Spleen (tissue), 11 donors: Measurements from ENCODE around the gene LRRC34. TPM values are rescaled to one million over a fixed set of nuclear protein-coding genes. Genes with fewer than 3 reads are reported as not detected.

Experiments used
- DNase-seq: peaks from one replicate; pipeline ENCODE4 v3.0.0-alpha.2; 2020
- H3K27ac ChIP-seq, 8 donors: fragments of 200-600 bp; sonication (generic) in 7 of 8; 1 replicate in 4 of 8; 2 replicates in 4 of 8; pipeline versions ENCODE4 v1.5.0 to v1.8.0; 2016 to 2021; ENCODE audit warnings: inconsistent platforms in 4 of 8, mild to moderate bottlenecking in 4 of 8, moderate library complexity in 1 of 8
- H3K27me3 ChIP-seq, 7 donors: fragments of 200-600 bp; sonication (generic) in 6 of 7; replicated peaks in 1 of 7; 1 replicate in 4 of 7; 2 replicates in 3 of 7; pipeline versions ENCODE4 v1.5.0 to v1.8.0; 2016 to 2021; ENCODE audit warnings: inconsistent platforms in 3 of 7, mild to moderate bottlenecking in 1 of 7
- H3K36me3 ChIP-seq, 6 donors: fragments of 200-600 bp; sonication (generic) in 5 of 6; 1 replicate in 4 of 6; 2 replicates in 2 of 6; pipeline versions ENCODE4 v1.5.0 to v1.8.0; 2016 to 2021; ENCODE audit warnings: inconsistent platforms in 2 of 6
- H3K4me1 ChIP-seq, 6 donors: fragments of 200-600 bp; sonication (generic) in 5 of 6; 1 replicate in 3 of 6; 2 replicates in 3 of 6; pipeline versions ENCODE4 v1.5.0 to v1.8.0; 2016 to 2021; ENCODE audit warnings: inconsistent platforms in 3 of 6
- H3K4me3 ChIP-seq, 8 donors: fragments of 200-600 bp; sonication (generic) in 7 of 8; 1 replicate in 4 of 8; 2 replicates in 4 of 8; pipeline versions ENCODE4 v1.5.0 to v1.8.0; 2016 to 2021; ENCODE audit warnings: inconsistent platforms in 4 of 8, mild to moderate bottlenecking in 4 of 8, moderate library complexity in 2 of 8
- H3K9me3 ChIP-seq, 8 donors: fragments of 200-600 bp; sonication (generic) in 7 of 8; 1 replicate in 4 of 8; 2 replicates in 4 of 8; pipeline versions ENCODE4 v1.5.0 to v1.8.0; 2016 to 2021; ENCODE audit warnings: inconsistent platforms in 4 of 8
- POLR2A ChIP-seq, 3 donors: fragments of 450-650 bp; IDR thresholded peaks; one replicate each; pipeline ENCODE4 v1.5.1; 2017; ENCODE audit warnings: antibody characterized with exemption in 3 of 3, mild to moderate bottlenecking in 1 of 3
- POLR2AphosphoS5 ChIP-seq, 3 donors: sonication (generic); formaldehyde crosslinking; IDR thresholded peaks; one replicate each; pipeline ENCODE4 v1.5.1; 2017; ENCODE audit warnings: antibody characterized with exemption in 3 of 3
- WGBS, 5 donors: extraction: QIAGEN DNeasy Blood & Tissue Kit in 3 of 5; methylation state at CpG; one replicate each; pipeline versions ENCODE4 v1.1.5 to v1.1.7; 2013 to 2018; 5-methylcytosine and 5-hydroxymethylcytosine counted together
- intact Hi-C: fragments of 100-400 bp; cut with DNase I; formaldehyde crosslinking; loops from one replicate; pipeline ENCODE4 v1.15.0; 2023; ENCODE audit warnings: low total_unique reads
- polyA plus RNA-seq, 3 donors: library from polyadenylated mRNA; stranded (reverse); fragments of 200-250 nt; gene quantifications; one replicate each; pipeline ENCODE4 v1.2.1, GENCODE V29; 2013
- total RNA-seq, 7 donors: library from RNA; depleted of rRNA in 3 of 7; stranded (reverse); fragments of >200 nt in 3 of 7; fragmentation: NEBNext Ultra II Directional in 4 of 7; extraction: Animal tissue kit (Norgen Biotek cat#: 25700) in 4 of 7; gene quantifications; one replicate each; pipeline versions ENCODE4 v1.1.0 to v1.2.1, GENCODE V29; 2016 to 2021
- TF ChIP-seq, protein P1 (sequence below), 11 experiments: fragments of 200-600 bp in 7 of 11; fragments of 450-650 bp in 4 of 11; sonication (generic) in 4 of 11; IDR thresholded peaks in 8 of 11; conservative IDR thresholded peaks in 3 of 11; 1 replicate in 7 of 11; 2 replicates in 4 of 11; pipeline versions ENCODE4 v1.4.0 to v1.8.0; 2016 to 2021; ENCODE audit warnings: antibody characterized with exemption in 11 of 11, inconsistent platforms in 4 of 11, mild to moderate bottlenecking in 1 of 11
- donor health status: healthy with polysubstance abuse.
- donor health status: DM: no; HTN: no; CAD: no; lungs with moderate emphysema.
- donor health status: DM: no; HTN: no; CAD: no.
- donor health status: Bipolar disorder and iron deficiency.
- donor health status: healthy.
- donor health status: DM: no; HTN: no; CAD: no.
- donor health status: DM: yes; HTN: yes; CAD: no.

LRRC34 gene
- total and polyA plus RNA-seq, 10 donors, result 1.2 to 8.9 (median 4.4) TPM

DNA sequence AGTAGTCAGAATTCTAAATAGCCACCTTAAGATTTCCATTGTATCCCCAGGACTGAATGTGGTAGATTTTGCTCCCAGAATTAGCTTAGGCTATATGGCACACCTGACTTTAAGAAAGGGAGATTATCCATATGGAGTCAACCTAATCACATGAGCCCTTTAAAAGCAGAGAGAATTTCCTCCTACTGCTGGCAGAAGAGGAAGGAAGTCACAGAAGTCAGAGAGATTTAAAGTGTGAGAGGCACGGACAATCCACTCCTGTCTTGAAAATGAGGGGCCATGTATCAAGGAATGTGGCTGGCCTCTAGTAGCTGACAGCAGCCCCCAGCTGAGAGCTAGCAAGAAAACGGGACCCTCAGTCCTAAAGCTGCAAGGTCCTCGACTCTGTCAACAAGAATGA is 30.3 kb upstream of the LRRC34 start:
- WGBS, 5 donors, result 37 to 52% (median 38%) methylated on average over 3 of the region's 3 CpGs
- Histone ChIP-seq H3K9me3 (no peaks in the 10 kb centered on the region), H3K27ac (no peak overlapping the region), H3K36me3 (no peaks in the 10 kb centered on the region), H3K4me1 (peaks cover 4 to 52% (median 25%) of the 10 kb centered on the region in 6 donors), H3K4me3 (no peak overlapping the region), H3K27me3 (no peaks in the 10 kb centered on the region)
- no peak for DNase-seq
- intact Hi-C loops, result no loop called here
- TF ChIP-seq, protein P1, sequence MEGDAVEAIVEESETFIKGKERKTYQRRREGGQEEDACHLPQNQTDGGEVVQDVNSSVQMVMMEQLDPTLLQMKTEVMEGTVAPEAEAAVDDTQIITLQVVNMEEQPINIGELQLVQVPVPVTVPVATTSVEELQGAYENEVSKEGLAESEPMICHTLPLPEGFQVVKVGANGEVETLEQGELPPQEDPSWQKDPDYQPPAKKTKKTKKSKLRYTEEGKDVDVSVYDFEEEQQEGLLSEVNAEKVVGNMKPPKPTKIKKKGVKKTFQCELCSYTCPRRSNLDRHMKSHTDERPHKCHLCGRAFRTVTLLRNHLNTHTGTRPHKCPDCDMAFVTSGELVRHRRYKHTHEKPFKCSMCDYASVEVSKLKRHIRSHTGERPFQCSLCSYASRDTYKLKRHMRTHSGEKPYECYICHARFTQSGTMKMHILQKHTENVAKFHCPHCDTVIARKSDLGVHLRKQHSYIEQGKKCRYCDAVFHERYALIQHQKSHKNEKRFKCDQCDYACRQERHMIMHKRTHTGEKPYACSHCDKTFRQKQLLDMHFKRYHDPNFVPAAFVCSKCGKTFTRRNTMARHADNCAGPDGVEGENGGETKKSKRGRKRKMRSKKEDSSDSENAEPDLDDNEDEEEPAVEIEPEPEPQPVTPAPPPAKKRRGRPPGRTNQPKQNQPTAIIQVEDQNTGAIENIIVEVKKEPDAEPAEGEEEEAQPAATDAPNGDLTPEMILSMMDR (IDR thresholded peaks at IDR 0.05 in 8 of 11, conservative IDR thresholded peaks at IDR 0.05 in 3 of 11), result no peak
- TF ChIP-seq POLR2A (IDR thresholded peaks at IDR 0.05) (no peak), POLR2AphosphoS5 (IDR thresholded peaks at IDR 0.05) (no peak)

DNA sequence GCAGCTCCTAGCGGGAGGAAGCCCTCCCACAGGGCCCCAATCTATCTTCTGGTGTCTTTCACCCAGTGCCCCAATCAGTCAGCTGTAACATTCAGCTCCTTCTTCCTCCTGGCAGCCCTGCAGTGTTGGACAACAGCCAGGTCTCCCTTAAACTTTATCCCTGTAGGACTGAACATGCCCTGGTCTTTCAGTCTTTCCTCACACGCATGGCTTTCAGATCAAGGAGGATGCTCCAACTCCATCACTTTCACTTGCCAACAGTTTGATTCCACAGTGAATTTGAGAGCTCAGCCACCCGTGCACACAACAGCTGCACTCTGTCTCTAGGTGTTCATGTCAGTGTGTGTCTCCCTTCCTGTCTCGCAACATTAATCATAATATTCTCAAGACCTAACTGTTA is 28.5 kb upstream of the LRRC34 start:
- Histone ChIP-seq H3K9me3 (no peaks in the 10 kb centered on the region), H3K4me1 (peaks cover 4 to 44% (median 13%) of the 10 kb centered on the region in 6 donors), H3K27me3 (no peaks in the 10 kb centered on the region), H3K36me3 (no peaks in the 10 kb centered on the region), H3K4me3 (no peak overlapping the region), H3K27ac (peak overlapping the region in 4 of 8 donors; percentile 22 to 55 (median 38))
- DNase-seq, result no peak
- intact Hi-C loops, result no loop called here
- TF ChIP-seq POLR2AphosphoS5 (IDR thresholded peaks at IDR 0.05) (no peak), POLR2A (IDR thresholded peaks at IDR 0.05) (no peak)
- TF ChIP-seq, protein P1 (IDR thresholded peaks at IDR 0.05 in 8 of 11, conservative IDR thresholded peaks at IDR 0.05 in 3 of 11), result no peak
- WGBS, 5 donors, result 45 to 61% (median 51%) methylated on average over 4 of the region's 4 CpGs

DNA sequence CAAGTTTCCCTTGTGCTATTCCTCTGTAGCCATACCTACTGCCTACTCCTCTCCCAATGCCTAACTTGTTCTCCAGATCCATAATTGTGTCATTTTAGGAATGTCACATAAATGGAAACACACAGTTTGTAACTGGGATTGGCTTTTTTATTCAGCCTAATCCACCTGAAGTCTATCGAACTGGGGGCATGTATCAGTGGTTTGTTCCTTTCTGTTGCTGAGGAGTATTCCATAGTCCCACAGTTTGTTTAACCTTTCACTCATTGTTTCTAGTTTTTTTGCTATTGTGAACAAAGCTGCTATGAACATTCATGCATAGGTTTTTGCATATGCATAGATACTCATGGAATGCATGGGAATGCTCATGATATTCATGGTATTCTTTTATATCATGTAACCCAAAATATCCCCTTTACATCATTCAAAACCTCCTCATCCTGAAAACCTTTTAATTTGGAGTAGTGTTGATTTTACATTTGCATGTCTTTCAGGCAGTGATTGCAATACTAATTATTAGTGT is 25.9 kb upstream of the LRRC34 start:
- WGBS, 5 donors, result 91 to 100% (median 94%) methylated on average over 1 of the region's 1 CpG
- Histone ChIP-seq H3K4me1 (peaks cover 4 to 48% (median 16%) of the 10 kb centered on the region in 6 donors), H3K27ac (no peak overlapping the region), H3K36me3 (no peaks in the 10 kb centered on the region), H3K9me3 (no peaks in the 10 kb centered on the region), H3K4me3 (no peak overlapping the region), H3K27me3 (no peaks in the 10 kb centered on the region)
- no peak for DNase-seq
- intact Hi-C loops, result no loop called here
- TF ChIP-seq POLR2AphosphoS5 (IDR thresholded peaks at IDR 0.05), result no peak
- TF ChIP-seq, protein P1 (IDR thresholded peaks at IDR 0.05 in 8 of 11, conservative IDR thresholded peaks at IDR 0.05 in 3 of 11), result no peak
- TF ChIP-seq POLR2A (IDR thresholded peaks at IDR 0.05), result no peak

DNA sequence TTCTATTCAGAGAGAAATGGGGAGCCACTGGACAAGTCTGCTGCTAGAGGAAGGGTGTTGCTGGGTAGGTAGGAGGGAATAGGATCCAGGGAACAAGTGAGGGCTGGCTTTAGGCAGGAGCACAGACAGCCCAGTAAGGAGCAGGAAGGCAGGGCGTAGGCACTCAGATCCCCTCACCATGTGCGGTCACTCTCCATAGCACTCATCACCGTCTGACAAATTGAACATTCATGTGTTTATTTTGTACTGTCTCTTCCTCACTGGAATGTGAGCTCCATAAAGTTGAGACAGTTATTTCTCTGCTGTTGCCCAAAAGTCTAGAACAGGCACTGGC is 24.2 kb upstream of the LRRC34 start:
- DNase-seq, result no peak
- WGBS, 5 donors, result 84 to 98% (median 92%) methylated on average over 3 of the region's 3 CpGs

More for the DNA sequence above, 24.2 kb upstream of the LRRC34 start:
- intact Hi-C loops, result no loop called here
- Histone ChIP-seq H3K27ac (peak overlapping the region in 4 of 8 donors; percentile 67 to 75 (median 72)), H3K9me3 (no peaks in the 10 kb centered on the region), H3K4me1 (peaks cover 0 to 33% (median 10%) of the 10 kb centered on the region in 6 donors), H3K4me3 (no peak overlapping the region), H3K27me3 (no peaks in the 10 kb centered on the region), H3K36me3 (no peaks in the 10 kb centered on the region)
- TF ChIP-seq POLR2A (IDR thresholded peaks at IDR 0.05) (no peak), POLR2AphosphoS5 (IDR thresholded peaks at IDR 0.05) (no peak)
- TF ChIP-seq, protein P1 (IDR thresholded peaks at IDR 0.05 in 8 of 11, conservative IDR thresholded peaks at IDR 0.05 in 3 of 11), result no peak
